ENCODE results near the gene RGS10. TPM values are rescaled to one million over a fixed set of nuclear protein-coding genes. Genes with fewer than 3 reads are reported as not detected.
A peak's percentile ranks its signal among the peaks of the same experiment; 100 is the strongest.

The RGS10 gene
- total RNA-seq, 1 experiment from 2014 or later: 10.6 TPM

DNA sequence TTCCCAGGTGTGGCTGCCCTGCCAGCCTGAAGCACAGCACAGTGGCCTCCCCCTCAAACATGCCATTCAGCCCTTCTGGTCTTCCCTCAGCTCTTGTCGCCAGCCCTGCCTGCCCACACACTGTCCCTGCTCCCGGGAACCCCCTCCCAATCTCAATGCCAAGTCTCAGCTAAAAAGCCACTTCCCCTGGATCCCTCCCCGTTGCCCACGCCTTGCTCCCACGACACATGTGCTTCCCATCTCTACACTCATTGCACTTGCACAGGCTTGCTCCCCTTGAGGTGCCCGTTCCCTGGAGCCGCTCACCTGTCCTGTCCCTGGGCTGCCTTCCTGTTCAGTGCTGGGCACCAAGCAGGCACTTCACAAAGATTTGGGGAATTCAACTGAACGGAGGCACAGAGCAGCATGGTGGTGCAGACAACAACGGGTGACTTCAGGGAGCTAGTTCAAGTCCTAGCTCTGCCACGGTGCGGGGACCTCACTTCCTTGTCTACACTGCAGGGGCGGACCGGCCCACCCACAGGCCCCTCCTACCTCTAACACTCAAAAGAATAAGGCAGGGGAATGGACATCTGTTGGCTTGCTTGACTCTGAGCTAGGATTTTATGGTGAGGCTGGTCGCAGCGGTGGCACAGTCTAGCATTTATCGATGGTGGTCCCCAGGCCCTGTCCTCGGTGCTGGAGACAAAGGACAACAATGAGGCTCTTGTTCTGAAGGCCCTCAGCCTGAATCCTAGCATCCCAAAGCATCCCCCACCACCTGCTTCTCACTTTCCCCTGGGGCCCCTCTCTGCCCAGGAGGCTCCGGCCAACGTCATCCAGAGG is 18.4 kb downstream of the RGS10 start:
- Histone ChIP-seq H3K79me1 (ENCODE audit: insufficient read depth, low read depth, low read length, poor library complexity, severe bottlenecking) (no peaks in the 10 kb centered on the region), H4K20me1 (ENCODE audit: control insufficient read depth, insufficient read depth, insufficient read length) (no peaks in the 10 kb centered on the region), H2BK20ac (ENCODE audit: low read depth, low read length, poor library complexity, severe bottlenecking) (no peak overlapping the region), H2BK12ac (ENCODE audit: insufficient read length, low read depth, low read length) (no peak overlapping the region), H4K8ac (replicated peaks; ENCODE audit: insufficient read length, low read depth, low read length) (no peak overlapping the region), H3K14ac (ENCODE audit: insufficient read depth, low read length) (no peak overlapping the region), H3K9me3 (ENCODE audit: control insufficient read depth, low read depth, low read length) (no peaks in the 10 kb centered on the region), H3K4ac (ENCODE audit: low read depth, low read length) (no peak overlapping the region), H3K27ac (ENCODE audit: insufficient read length, low read depth, low read length) (no peak overlapping the region), H2AK5ac (ENCODE audit: insufficient read length, low read length) (no peak overlapping the region), H3K23me2 (ENCODE audit: insufficient read length, low read depth, low read length, poor library complexity, severe bottlenecking) (no peaks in the 10 kb centered on the region), H3K4me1 (ENCODE audit: insufficient read depth, low read length) (no peaks in the 10 kb centered on the region), H2BK15ac (ENCODE audit: low read depth, low read length) (no peak overlapping the region), H3K18ac (ENCODE audit: insufficient read length, low read depth, low read length) (no peak overlapping the region), H3K4me2 (ENCODE audit: insufficient read depth, insufficient read length, low read length) (no peak overlapping the region), H3K23ac (ENCODE audit: insufficient read length, low read depth, low read length) (no peak overlapping the region), H4K5ac (ENCODE audit: insufficient read length, low read depth, low read length) (no peak overlapping the region), H3K79me2 (ENCODE audit: insufficient read depth, low read length) (no peaks in the 10 kb centered on the region), H2BK5ac (ENCODE audit: insufficient read length, low read length) (no peak overlapping the region), H2AFZ (ENCODE audit: low read length) (no peak overlapping the region), H2BK120ac (ENCODE audit: low read depth, low read length, poor library complexity, severe bottlenecking) (no peak overlapping the region), H4K91ac (ENCODE audit: insufficient read length, low read depth, low read length) (no peak overlapping the region), H3K27me3 (ENCODE audit: insufficient read depth, low read length) (no peaks in the 10 kb centered on the region), H3K56ac (ENCODE audit: insufficient read length, low read depth, low read length) (no peak overlapping the region), H3K9ac (ENCODE audit: extremely low read depth, insufficient read length, low read length) (no peak overlapping the region), H3T11ph (ENCODE audit: low read length) (no peak overlapping the region)
- TF ChIP-seq, protein P1, sequence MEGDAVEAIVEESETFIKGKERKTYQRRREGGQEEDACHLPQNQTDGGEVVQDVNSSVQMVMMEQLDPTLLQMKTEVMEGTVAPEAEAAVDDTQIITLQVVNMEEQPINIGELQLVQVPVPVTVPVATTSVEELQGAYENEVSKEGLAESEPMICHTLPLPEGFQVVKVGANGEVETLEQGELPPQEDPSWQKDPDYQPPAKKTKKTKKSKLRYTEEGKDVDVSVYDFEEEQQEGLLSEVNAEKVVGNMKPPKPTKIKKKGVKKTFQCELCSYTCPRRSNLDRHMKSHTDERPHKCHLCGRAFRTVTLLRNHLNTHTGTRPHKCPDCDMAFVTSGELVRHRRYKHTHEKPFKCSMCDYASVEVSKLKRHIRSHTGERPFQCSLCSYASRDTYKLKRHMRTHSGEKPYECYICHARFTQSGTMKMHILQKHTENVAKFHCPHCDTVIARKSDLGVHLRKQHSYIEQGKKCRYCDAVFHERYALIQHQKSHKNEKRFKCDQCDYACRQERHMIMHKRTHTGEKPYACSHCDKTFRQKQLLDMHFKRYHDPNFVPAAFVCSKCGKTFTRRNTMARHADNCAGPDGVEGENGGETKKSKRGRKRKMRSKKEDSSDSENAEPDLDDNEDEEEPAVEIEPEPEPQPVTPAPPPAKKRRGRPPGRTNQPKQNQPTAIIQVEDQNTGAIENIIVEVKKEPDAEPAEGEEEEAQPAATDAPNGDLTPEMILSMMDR (conservative IDR thresholded peaks at IDR 0.05): no peak
- Mint-ChIP-seq H3K27ac (peak overlapping the region in 1 of 3 experiments; percentile 12; a peak in 2 of 7 replicates), H3K4me1 (peaks cover 10 to 12% of the 10 kb centered on the region in 2 experiments), H3K9me3 (no peaks in the 10 kb centered on the region), H3K4me3 (no peak overlapping the region), H3K27me3 (ENCODE audit: low read depth) (peaks cover 2% of the 10 kb centered on the region; the same call in 1 of the 2 replicates), H3K36me3 (ENCODE audit: insufficient read depth in 1 of 3, low read depth in 3 of 3) (no peaks in the 10 kb centered on the region)
- WGBS (ENCODE audit: extremely low coverage, insufficient read length, low lambda C conversion rate): no CpG with 5 or more reads among the region's 19 CpGs
- DNase-seq: no peak
